ENCODE measurements around the gene KCNQ1OT1.

Gene KCNQ1OT1

GRCh38 chr11:2718817-2719438, 19.1 kb upstream of the KCNQ1OT1 start:
- no peak for DNase-seq (ENCODE audit: low spot score)
- in situ Hi-C loops (cut with MboI; ENCODE audit: low pct_unique_long_range_greater_than_20kb, low sequenced_read_pairs, unreplicated experiment) = no loop called here
- no peak for TF ChIP-seq CTCF (IDR thresholded peaks at IDR 0.05; ENCODE audit: extremely low read depth, insufficient read depth, missing control alignments)

GRCh38 chr11:2717561-2718325, 17.9 kb upstream of the KCNQ1OT1 start:
- no peak for DNase-seq (ENCODE audit: low spot score)
- no peak for TF ChIP-seq CTCF (IDR thresholded peaks at IDR 0.05; ENCODE audit: extremely low read depth, insufficient read depth, missing control alignments)
- in situ Hi-C loops (cut with MboI; ENCODE audit: low pct_unique_long_range_greater_than_20kb, low sequenced_read_pairs, unreplicated experiment) = no loop called here

- in situ Hi-C loops (cut with MboI; ENCODE audit: low pct_unique_long_range_greater_than_20kb, low sequenced_read_pairs, unreplicated experiment) = no loop called here
- TF ChIP-seq CTCF (IDR thresholded peaks at IDR 0.05; ENCODE audit: extremely low read depth, insufficient read depth, missing control alignments) = no peak
- no peak for DNase-seq (ENCODE audit: low spot score)
Observed at GRCh38 chr11:2716376-2717095, 16.7 kb upstream of the KCNQ1OT1 start.

- in situ Hi-C loops (cut with MboI; ENCODE audit: low pct_unique_long_range_greater_than_20kb, low sequenced_read_pairs, unreplicated experiment) = no loop called here
- no peak for DNase-seq (ENCODE audit: low spot score)
- TF ChIP-seq CTCF (IDR thresholded peaks at IDR 0.05; ENCODE audit: extremely low read depth, insufficient read depth, missing control alignments) = no peak
Observed at GRCh38 chr11:2715716-2716350, 16.0 kb upstream of the KCNQ1OT1 start.

- TF ChIP-seq CTCF (IDR thresholded peaks at IDR 0.05; ENCODE audit: extremely low read depth, insufficient read depth, missing control alignments) = no peak
- in situ Hi-C loops (cut with MboI; ENCODE audit: low pct_unique_long_range_greater_than_20kb, low sequenced_read_pairs, unreplicated experiment) = no loop called here
- no peak for DNase-seq (ENCODE audit: low spot score)
Observed at GRCh38 chr11:2714871-2715270, 15.1 kb upstream of the KCNQ1OT1 start.

GRCh38 chr11:2714463-2714800, 14.6 kb upstream of the KCNQ1OT1 start:
- no peak for TF ChIP-seq CTCF (IDR thresholded peaks at IDR 0.05; ENCODE audit: extremely low read depth, insufficient read depth, missing control alignments)
- DNase-seq (ENCODE audit: low spot score) = no peak
- in situ Hi-C loops (cut with MboI; ENCODE audit: low pct_unique_long_range_greater_than_20kb, low sequenced_read_pairs, unreplicated experiment) = no loop called here

Measured in GM13977 (cell line).